SK-N-SH (cell line): ENCODE measurements around the gene CYP4B1. TPM values are rescaled to one million over a fixed set of nuclear protein-coding genes. Genes with fewer than 3 reads are reported as not detected.

ENCODE experiments used
- CTCF ChIA-PET: fragments of 300-600, 350-600 bp; formaldehyde crosslinking; extraction: SDS; loops from one replicate; lab custom pipeline; 2021; lab: Yijun Ruan, JAX
- POLR2A ChIA-PET: fragments of 350-600 bp; sonication (Branson Sonifier 250); formaldehyde crosslinking; extraction: SDS; loops from one replicate; lab custom pipeline; 2020; ENCODE audit warnings: antibody characterized with exemption, inconsistent platforms; lab: Yijun Ruan, JAX
- DNase-seq: peaks from one replicate; pipeline ENCODE4 v3.0.0; 2012
- H2AFZ ChIP-seq: fragments of 200-600 bp; sonication (generic); 2 replicates; pipeline ENCODE4 v1.8.1; 2016; ENCODE audit warnings: antibody characterized with exemption, mild to moderate bottlenecking, low read depth
- H3F3A ChIP-seq: fragments of 200-600 bp; sonication (generic); replicated peaks from 2 replicates; pipeline ENCODE3; 2016; ENCODE audit warnings: antibody characterized with exemption, mild to moderate bottlenecking; ENCODE audit not compliant: insufficient read depth
- H3K27ac ChIP-seq, 2 experiments: fragments of 200-500 bp in 1 of 2; fragments of 200-600 bp in 1 of 2; sonication (Bioruptor generic) in 1 of 2; sonication (generic), shearing (Covaris generic) in 1 of 2; 2 replicates each; pipeline versions ENCODE4 v1.5.1 to v1.6.1; 2014 to 2016; ENCODE audit warnings: low read depth in 2 of 2, inconsistent platforms in 1 of 2, low read length in 1 of 2, mild to moderate bottlenecking in 1 of 2, mixed read lengths in 1 of 2
- H3K27me3 ChIP-seq: fragments of 200-600 bp; sonication (generic), shearing (Covaris generic); 2 replicates; pipeline ENCODE4 v1.6.1; 2016; ENCODE audit warnings: mixed run types; ENCODE audit not compliant: insufficient read depth
- H3K36me3 ChIP-seq, 2 experiments: fragments of 200-500 bp in 1 of 2; fragments of 200-600 bp in 1 of 2; sonication (Bioruptor generic) in 1 of 2; sonication (generic) in 1 of 2; replicated peaks in 1 of 2; 2 replicates each; pipeline versions ENCODE3 to v1.5.1; 2014 to 2016; ENCODE audit warnings: low read length in 1 of 2, mild to moderate bottlenecking in 1 of 2; ENCODE audit not compliant: insufficient read depth in 2 of 2, control insufficient read depth in 1 of 2
- H3K4me1 ChIP-seq, 2 experiments: fragments of 200-500 bp in 1 of 2; fragments of 200-600 bp in 1 of 2; sonication (Bioruptor generic) in 1 of 2; sonication (generic), shearing (Covaris generic) in 1 of 2; 2 replicates each; pipeline versions ENCODE4 v1.5.1 to v1.6.1; 2014 to 2016; ENCODE audit warnings: low read depth in 1 of 2, low read length in 1 of 2, mixed run types in 1 of 2; ENCODE audit not compliant: insufficient read depth in 2 of 2, control insufficient read depth in 1 of 2
- H3K4me2 ChIP-seq: fragments of 200-600 bp; sonication (generic), shearing (Covaris generic); 2 replicates; pipeline ENCODE4 v1.6.1; 2017; ENCODE audit warnings: mixed run types
- H3K4me3 ChIP-seq, 2 experiments: fragments of 200-500 bp in 1 of 2; fragments of 200-600 bp in 1 of 2; sonication (Bioruptor generic) in 1 of 2; sonication (generic), shearing (Covaris generic) in 1 of 2; 2 replicates each; pipeline versions ENCODE4 v1.5.1 to v1.8.1; 2014 to 2016; ENCODE audit warnings: low read depth in 2 of 2, inconsistent platforms in 1 of 2, low read length in 1 of 2, mild to moderate bottlenecking in 1 of 2, mixed read lengths in 1 of 2, moderate library complexity in 1 of 2
- H3K79me2 ChIP-seq: fragments of 200-600 bp; sonication (generic); 2 replicates; pipeline ENCODE4 v1.8.1; 2017; ENCODE audit warnings: mild to moderate bottlenecking; ENCODE audit not compliant: insufficient read depth
- H3K9ac ChIP-seq: fragments of 200-600 bp; sonication (generic); 2 replicates; pipeline ENCODE4 v1.6.1; 2017; ENCODE audit warnings: mixed run types
- H3K9me2 ChIP-seq: fragments of 200-600 bp; sonication (generic); 2 replicates; pipeline ENCODE4 v1.6.1; 2017; ENCODE audit warnings: mixed run types
- H3K9me3 ChIP-seq: fragments of 200-600 bp; sonication (generic); 2 replicates; pipeline ENCODE4 v1.6.1; 2017; ENCODE audit warnings: mixed run types, mild to moderate bottlenecking, moderate library complexity
- H4K20me1 ChIP-seq: fragments of 200-600 bp; sonication (generic); 2 replicates; pipeline ENCODE4 v1.6.1; 2017; ENCODE audit warnings: mild to moderate bottlenecking, mixed run types; ENCODE audit not compliant: insufficient read depth
- CHD2 ChIP-seq: fragments of 150-350 bp; IDR thresholded peaks from 2 replicates; pipeline ENCODE4 v1.6.1; 2018; ENCODE audit warnings: low read length; ENCODE audit not compliant: partially characterized antibody
- ELF1 ChIP-seq: IDR thresholded peaks from 2 replicates; pipeline ENCODE4 v1.4.0; 2012
- EP300 ChIP-seq, 2 experiments: IDR thresholded peaks; 2 replicates each; pipeline versions ENCODE4 v1.4.0 to v1.6.1; 2012; ENCODE audit warnings: borderline replicate concordance in 1 of 2, low read depth in 1 of 2, low read length in 1 of 2
- FOXJ3 ChIP-seq: sonication (generic); formaldehyde crosslinking; IDR thresholded peaks from 2 replicates; pipeline ENCODE4 v1.5.1; 2020; ENCODE audit warnings: mild to moderate bottlenecking, missing genetic modification reagents
- GABPA ChIP-seq: IDR thresholded peaks from 2 replicates; pipeline ENCODE4 v1.4.0; 2012; ENCODE audit warnings: low read depth, mild to moderate bottlenecking
- GATA2 ChIP-seq: sonication (generic); formaldehyde crosslinking; IDR thresholded peaks from 2 replicates; pipeline ENCODE4 v1.5.0; 2020; ENCODE audit warnings: mild to moderate bottlenecking, missing genetic modification reagents
- JUND ChIP-seq: IDR thresholded peaks from 2 replicates; pipeline ENCODE4 v1.4.0; 2012
- MXI1 ChIP-seq: IDR thresholded peaks from 2 replicates; pipeline ENCODE4 v1.6.1; 2012; ENCODE audit warnings: mild to moderate bottlenecking, low read depth, low read length, improper control_type of control experiment
- RAD21 ChIP-seq: IDR thresholded peaks from 2 replicates; pipeline ENCODE4 v1.6.1; 2012; ENCODE audit warnings: mild to moderate bottlenecking, low read length
- RCOR1 ChIP-seq: fragments of 150-350 bp; IDR thresholded peaks from 2 replicates; pipeline ENCODE4 v1.6.1; 2017; ENCODE audit warnings: antibody characterized with exemption, low read length
- RXRA ChIP-seq: IDR thresholded peaks from 2 replicates; pipeline ENCODE4 v1.4.0; 2012; ENCODE audit warnings: low read depth, mild to moderate bottlenecking, borderline replicate concordance
- SIN3A ChIP-seq: IDR thresholded peaks from 2 replicates; pipeline ENCODE4 v1.6.1; 2012; ENCODE audit warnings: low read depth, mild to moderate bottlenecking, low read length, moderate library complexity, borderline replicate concordance
- SMC3 ChIP-seq: IDR thresholded peaks from 2 replicates; pipeline ENCODE4 v1.6.1; 2012; ENCODE audit warnings: low read depth, low read length, improper control_type of control experiment
- TAF1 ChIP-seq: IDR thresholded peaks from 2 replicates; pipeline ENCODE4 v1.6.1; 2012; ENCODE audit warnings: low read depth, mild to moderate bottlenecking, low read length, moderate library complexity, borderline replicate concordance
- TCF12 ChIP-seq: IDR thresholded peaks from 2 replicates; pipeline ENCODE4 v1.4.0; 2012
- YY1 ChIP-seq: IDR thresholded peaks from 2 replicates; pipeline ENCODE4 v1.4.0; 2012; ENCODE audit warnings: low read depth, mild to moderate bottlenecking
- WGBS: methylation state at CpG from one replicate; pipeline ENCODE4 v1.1.6; 2017; ENCODE audit warnings: low lambda C conversion rate; 5-methylcytosine and 5-hydroxymethylcytosine counted together
- polyA plus RNA-seq, 3 experiments: library from polyadenylated mRNA; depleted of rRNA; stranded (reverse); fragments of >200 nt; gene quantifications; 2 replicates each; pipeline ENCODE4 v1.2.3, GENCODE V29; 2012
- TF ChIP-seq, protein P1 (sequence below): IDR thresholded peaks from 2 replicates; pipeline ENCODE4; 2012
- TF ChIP-seq, protein P2 (sequence below): IDR thresholded peaks from 2 replicates; pipeline ENCODE4 v1.4.0; 2012; ENCODE audit warnings: low read depth
- TF ChIP-seq, protein P3 (sequence below): IDR thresholded peaks from 2 replicates; pipeline ENCODE4 v1.4.0; 2012; ENCODE audit warnings: low read depth, borderline replicate concordance
- TF ChIP-seq, protein P4 (sequence below): fragments of 200-600 bp; sonication (generic); IDR thresholded peaks from 2 replicates; pipeline ENCODE4 v1.6.1; 2017; ENCODE audit warnings: antibody characterized with exemption, mild to moderate bottlenecking, moderate library complexity
- TF ChIP-seq, protein P5 (sequence below): IDR thresholded peaks from 2 replicates; pipeline ENCODE4 v1.6.1; 2012; ENCODE audit warnings: mild to moderate bottlenecking, low read depth, low read length, moderate library complexity

The CYP4B1 gene
- polyA plus RNA-seq, 1 of the 3 experiments (the other 2 are of a cell fraction), result not detected

DNA sequence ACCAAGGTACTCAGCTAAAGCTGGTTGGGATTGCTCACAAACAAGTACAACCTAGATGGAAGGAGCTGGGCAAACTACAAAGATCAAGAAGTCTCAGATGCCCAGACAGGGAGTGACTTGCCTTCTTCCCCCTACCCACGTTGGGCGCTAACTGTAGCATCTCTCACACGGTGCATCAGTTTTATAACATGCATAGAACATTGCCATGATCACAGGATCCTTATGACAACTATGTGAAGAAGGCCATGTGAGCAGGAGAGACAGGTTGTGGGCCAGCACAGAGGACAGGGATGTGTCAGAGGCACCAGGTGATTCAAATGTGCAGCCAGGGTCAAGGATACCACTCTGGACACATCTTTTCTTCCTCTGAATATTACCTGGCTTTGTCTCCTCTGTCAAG, 28.3 kb upstream of the CYP4B1 start:
- H3K27ac ChIP-seq, result no peak overlapping the region
- H3K9me3 ChIP-seq, result no peaks in the 10 kb centered on the region
- WGBS, result 9% methylated on average over 3 of the region's 3 CpGs
- no peak overlapping the region for H3K9ac ChIP-seq
- H3K79me2 ChIP-seq, result no peaks in the 10 kb centered on the region
- no peaks in the 10 kb centered on the region for H4K20me1 ChIP-seq
- POLR2A ChIA-PET, result no interaction called here
- H2AFZ ChIP-seq, result no peak overlapping the region
- DNase-seq, result no peak
- TF ChIP-seq JUND (no peak), EP300 (IDR thresholded peaks at IDR 0.05; ENCODE audit: borderline replicate concordance in 1 of 2, low read depth in 1 of 2, low read length in 1 of 2) (no peak), RCOR1 (no peak), TAF1 (no peak), RAD21 (no peak), ELF1 (no peak)
- TF ChIP-seq, protein P1, sequence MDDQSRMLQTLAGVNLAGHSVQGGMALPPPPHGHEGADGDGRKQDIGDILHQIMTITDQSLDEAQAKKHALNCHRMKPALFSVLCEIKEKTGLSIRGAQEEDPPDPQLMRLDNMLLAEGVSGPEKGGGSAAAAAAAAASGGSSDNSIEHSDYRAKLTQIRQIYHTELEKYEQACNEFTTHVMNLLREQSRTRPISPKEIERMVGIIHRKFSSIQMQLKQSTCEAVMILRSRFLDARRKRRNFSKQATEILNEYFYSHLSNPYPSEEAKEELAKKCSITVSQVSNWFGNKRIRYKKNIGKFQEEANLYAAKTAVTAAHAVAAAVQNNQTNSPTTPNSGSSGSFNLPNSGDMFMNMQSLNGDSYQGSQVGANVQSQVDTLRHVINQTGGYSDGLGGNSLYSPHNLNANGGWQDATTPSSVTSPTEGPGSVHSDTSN, result no peak
- TF ChIP-seq, protein P2, sequence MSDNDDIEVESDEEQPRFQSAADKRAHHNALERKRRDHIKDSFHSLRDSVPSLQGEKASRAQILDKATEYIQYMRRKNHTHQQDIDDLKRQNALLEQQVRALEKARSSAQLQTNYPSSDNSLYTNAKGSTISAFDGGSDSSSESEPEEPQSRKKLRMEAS, result no peak
- TF ChIP-seq, protein P3, sequence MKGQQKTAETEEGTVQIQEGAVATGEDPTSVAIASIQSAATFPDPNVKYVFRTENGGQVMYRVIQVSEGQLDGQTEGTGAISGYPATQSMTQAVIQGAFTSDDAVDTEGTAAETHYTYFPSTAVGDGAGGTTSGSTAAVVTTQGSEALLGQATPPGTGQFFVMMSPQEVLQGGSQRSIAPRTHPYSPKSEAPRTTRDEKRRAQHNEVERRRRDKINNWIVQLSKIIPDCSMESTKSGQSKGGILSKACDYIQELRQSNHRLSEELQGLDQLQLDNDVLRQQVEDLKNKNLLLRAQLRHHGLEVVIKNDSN, result no peak
- TF ChIP-seq, all 33 proteins: peak for 0
- Histone ChIP-seq H3K4me2 (no peak overlapping the region), H3K36me3 (no peaks in the 10 kb centered on the region), H3F3A (no peaks in the 10 kb centered on the region), H3K4me1 (no peaks in the 10 kb centered on the region), H3K4me3 (no peak overlapping the region), H3K27me3 (no peaks in the 10 kb centered on the region), H3K9me2 (no peaks in the 10 kb centered on the region)
- CTCF ChIA-PET, result interaction anchor here (1.7 to 1.9 kb wide), 2 partner anchors 10 to 24 kb away, joined by 4 read pairs; no protein-coding TSS in a partner anchor

DNA sequence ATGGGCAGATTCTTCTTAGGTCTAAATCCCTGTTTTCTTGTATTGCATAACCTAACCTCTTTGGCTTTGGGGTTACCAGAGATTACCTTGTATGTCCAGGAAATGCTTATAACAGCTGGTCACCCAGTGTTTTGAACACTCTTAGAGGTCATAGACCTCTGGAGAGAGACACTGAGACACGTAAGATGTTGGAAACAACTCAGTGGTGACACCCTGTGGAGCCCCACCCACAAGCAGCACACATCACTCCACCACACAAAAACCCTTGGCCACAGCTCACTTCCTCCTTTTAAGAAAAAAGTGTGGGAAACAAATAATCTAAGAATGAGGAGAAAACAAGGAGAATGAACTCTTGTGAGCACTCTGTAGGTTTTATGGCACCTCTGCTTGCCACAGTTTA, 26.3 kb upstream of the CYP4B1 start:
- Histone ChIP-seq H3K9me2 (no peaks in the 10 kb centered on the region), H3K4me3 (no peak overlapping the region), H3K9me3 (no peaks in the 10 kb centered on the region), H2AFZ (no peak overlapping the region), H3K27me3 (no peaks in the 10 kb centered on the region), H3K36me3 (no peaks in the 10 kb centered on the region), H3K9ac (no peak overlapping the region), H3K27ac (no peak overlapping the region), H3K79me2 (no peaks in the 10 kb centered on the region), H3K4me1 (no peaks in the 10 kb centered on the region), H3K4me2 (no peak overlapping the region), H3F3A (no peaks in the 10 kb centered on the region), H4K20me1 (no peaks in the 10 kb centered on the region)
- no peak for DNase-seq
- no peak for TF ChIP-seq SIN3A
- TF ChIP-seq SMC3, result no peak
- no peak for TF ChIP-seq MXI1
- TF ChIP-seq YY1, result no peak
- TF ChIP-seq JUND, result no peak
- TF ChIP-seq, protein P3, result no peak
- no peak for TF ChIP-seq TCF12
- no peak for TF ChIP-seq GATA2
- TF ChIP-seq TAF1, result no peak
- TF ChIP-seq FOXJ3, result no peak
- TF ChIP-seq, protein P4, sequence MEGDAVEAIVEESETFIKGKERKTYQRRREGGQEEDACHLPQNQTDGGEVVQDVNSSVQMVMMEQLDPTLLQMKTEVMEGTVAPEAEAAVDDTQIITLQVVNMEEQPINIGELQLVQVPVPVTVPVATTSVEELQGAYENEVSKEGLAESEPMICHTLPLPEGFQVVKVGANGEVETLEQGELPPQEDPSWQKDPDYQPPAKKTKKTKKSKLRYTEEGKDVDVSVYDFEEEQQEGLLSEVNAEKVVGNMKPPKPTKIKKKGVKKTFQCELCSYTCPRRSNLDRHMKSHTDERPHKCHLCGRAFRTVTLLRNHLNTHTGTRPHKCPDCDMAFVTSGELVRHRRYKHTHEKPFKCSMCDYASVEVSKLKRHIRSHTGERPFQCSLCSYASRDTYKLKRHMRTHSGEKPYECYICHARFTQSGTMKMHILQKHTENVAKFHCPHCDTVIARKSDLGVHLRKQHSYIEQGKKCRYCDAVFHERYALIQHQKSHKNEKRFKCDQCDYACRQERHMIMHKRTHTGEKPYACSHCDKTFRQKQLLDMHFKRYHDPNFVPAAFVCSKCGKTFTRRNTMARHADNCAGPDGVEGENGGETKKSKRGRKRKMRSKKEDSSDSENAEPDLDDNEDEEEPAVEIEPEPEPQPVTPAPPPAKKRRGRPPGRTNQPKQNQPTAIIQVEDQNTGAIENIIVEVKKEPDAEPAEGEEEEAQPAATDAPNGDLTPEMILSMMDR, result no peak
- no peak for TF ChIP-seq EP300 (IDR thresholded peaks at IDR 0.05; ENCODE audit: borderline replicate concordance in 1 of 2, low read depth in 1 of 2, low read length in 1 of 2)
- no peak for TF ChIP-seq RXRA
- TF ChIP-seq GABPA, result no peak
- no peak for TF ChIP-seq CHD2
- TF ChIP-seq, protein P5, sequence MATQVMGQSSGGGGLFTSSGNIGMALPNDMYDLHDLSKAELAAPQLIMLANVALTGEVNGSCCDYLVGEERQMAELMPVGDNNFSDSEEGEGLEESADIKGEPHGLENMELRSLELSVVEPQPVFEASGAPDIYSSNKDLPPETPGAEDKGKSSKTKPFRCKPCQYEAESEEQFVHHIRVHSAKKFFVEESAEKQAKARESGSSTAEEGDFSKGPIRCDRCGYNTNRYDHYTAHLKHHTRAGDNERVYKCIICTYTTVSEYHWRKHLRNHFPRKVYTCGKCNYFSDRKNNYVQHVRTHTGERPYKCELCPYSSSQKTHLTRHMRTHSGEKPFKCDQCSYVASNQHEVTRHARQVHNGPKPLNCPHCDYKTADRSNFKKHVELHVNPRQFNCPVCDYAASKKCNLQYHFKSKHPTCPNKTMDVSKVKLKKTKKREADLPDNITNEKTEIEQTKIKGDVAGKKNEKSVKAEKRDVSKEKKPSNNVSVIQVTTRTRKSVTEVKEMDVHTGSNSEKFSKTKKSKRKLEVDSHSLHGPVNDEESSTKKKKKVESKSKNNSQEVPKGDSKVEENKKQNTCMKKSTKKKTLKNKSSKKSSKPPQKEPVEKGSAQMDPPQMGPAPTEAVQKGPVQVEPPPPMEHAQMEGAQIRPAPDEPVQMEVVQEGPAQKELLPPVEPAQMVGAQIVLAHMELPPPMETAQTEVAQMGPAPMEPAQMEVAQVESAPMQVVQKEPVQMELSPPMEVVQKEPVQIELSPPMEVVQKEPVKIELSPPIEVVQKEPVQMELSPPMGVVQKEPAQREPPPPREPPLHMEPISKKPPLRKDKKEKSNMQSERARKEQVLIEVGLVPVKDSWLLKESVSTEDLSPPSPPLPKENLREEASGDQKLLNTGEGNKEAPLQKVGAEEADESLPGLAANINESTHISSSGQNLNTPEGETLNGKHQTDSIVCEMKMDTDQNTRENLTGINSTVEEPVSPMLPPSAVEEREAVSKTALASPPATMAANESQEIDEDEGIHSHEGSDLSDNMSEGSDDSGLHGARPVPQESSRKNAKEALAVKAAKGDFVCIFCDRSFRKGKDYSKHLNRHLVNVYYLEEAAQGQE, result no peak
- WGBS, result 0% methylated on average over 1 of the region's 1 CpG
- ChIA-PET POLR2A (no interaction called here), CTCF (no interaction called here)
